ENCODE measurements around the gene TAX1BP3.

The TAX1BP3 gene

GRCh38 chr17:3681565-3681964, 13.2 kb upstream of the TAX1BP3 start:
- in situ Hi-C loops (cut with MboI; ENCODE audit: low sequenced_read_pairs, unreplicated experiment) = no loop called here
- TF ChIP-seq CTCF (IDR thresholded peaks at IDR 0.05; ENCODE audit: borderline replicate concordance, control extremely low read depth, extremely low read depth, insufficient read depth, missing control alignments) = no peak
- no peak for DNase-seq (ENCODE audit: low spot score)

GRCh38 chr17:3681057-3681456, 12.7 kb upstream of the TAX1BP3 start:
- no peak for DNase-seq (ENCODE audit: low spot score)
- in situ Hi-C loops (cut with MboI; ENCODE audit: low sequenced_read_pairs, unreplicated experiment) = no loop called here
- no peak for TF ChIP-seq CTCF (IDR thresholded peaks at IDR 0.05; ENCODE audit: borderline replicate concordance, control extremely low read depth, extremely low read depth, insufficient read depth, missing control alignments)

- DNase-seq (ENCODE audit: low spot score) = no peak
- no peak for TF ChIP-seq CTCF (IDR thresholded peaks at IDR 0.05; ENCODE audit: borderline replicate concordance, control extremely low read depth, extremely low read depth, insufficient read depth, missing control alignments)
- in situ Hi-C loops (cut with MboI; ENCODE audit: low sequenced_read_pairs, unreplicated experiment) = no loop called here
These were observed 11.3 kb upstream of the TAX1BP3 start for GRCh38 chr17:3679531-3680126.

- in situ Hi-C loops (cut with MboI; ENCODE audit: low sequenced_read_pairs, unreplicated experiment) = no loop called here
- no peak for DNase-seq (ENCODE audit: low spot score)
- no peak for TF ChIP-seq CTCF (IDR thresholded peaks at IDR 0.05; ENCODE audit: borderline replicate concordance, control extremely low read depth, extremely low read depth, insufficient read depth, missing control alignments)
These were observed 10.6 kb upstream of the TAX1BP3 start for GRCh38 chr17:3678821-3679530.

- no peak for DNase-seq (ENCODE audit: low spot score)
- no peak for TF ChIP-seq CTCF (IDR thresholded peaks at IDR 0.05; ENCODE audit: borderline replicate concordance, control extremely low read depth, extremely low read depth, insufficient read depth, missing control alignments)
- in situ Hi-C loops (cut with MboI; ENCODE audit: low sequenced_read_pairs, unreplicated experiment) = no loop called here
These were observed 9.9 kb upstream of the TAX1BP3 start for GRCh38 chr17:3678095-3678820.

- DNase-seq (ENCODE audit: low spot score) = no peak
- in situ Hi-C loops (cut with MboI; ENCODE audit: low sequenced_read_pairs, unreplicated experiment) = no loop called here
- TF ChIP-seq CTCF (IDR thresholded peaks at IDR 0.05; ENCODE audit: borderline replicate concordance, control extremely low read depth, extremely low read depth, insufficient read depth, missing control alignments) = no peak
These were observed 7.5 kb upstream of the TAX1BP3 start for GRCh38 chr17:3675886-3676285.
